Measurements from ENCODE around the gene DUSP28.

DNA sequence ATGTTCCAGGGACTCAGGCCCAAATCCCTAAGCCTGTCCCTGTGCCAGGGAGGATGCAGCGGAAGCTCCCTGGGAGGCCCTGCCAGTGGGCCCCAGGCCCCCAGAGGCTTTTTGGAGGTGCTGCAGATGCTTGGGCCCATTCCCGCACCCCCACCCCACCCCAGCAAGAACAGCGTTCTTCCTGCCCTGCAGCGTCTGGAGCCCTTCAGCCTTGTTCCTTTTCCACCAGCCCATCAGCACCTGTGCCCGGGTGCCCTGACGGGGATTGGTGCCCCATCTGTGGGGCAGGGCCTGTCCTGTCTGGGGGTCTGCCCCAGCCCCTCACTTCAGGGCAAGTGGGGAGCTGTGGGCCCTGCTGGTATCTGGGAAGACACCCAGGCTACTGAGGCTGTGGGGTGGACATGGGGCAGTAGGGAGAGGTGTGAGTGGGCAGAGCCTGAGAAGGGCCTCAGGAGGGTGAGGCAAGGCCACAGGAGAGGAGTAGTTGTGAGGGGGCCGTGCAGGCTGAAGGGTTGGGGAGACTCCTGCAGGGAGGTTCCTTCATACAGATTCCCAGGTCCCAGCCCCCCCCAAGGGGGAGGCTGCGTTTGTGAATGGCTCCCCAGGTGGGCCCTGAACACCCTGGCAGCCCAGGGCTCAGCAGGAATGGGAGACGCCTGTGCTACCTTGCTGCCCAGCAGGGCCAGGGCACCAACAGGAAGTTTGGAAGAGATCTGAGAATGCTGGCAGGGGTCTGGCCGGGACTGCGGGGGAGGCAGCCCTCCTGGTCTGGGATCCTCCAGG, 10.6 kb downstream of the DUSP28 start:
- TF ChIP-seq ZFP3 (CRISPR knock-in tag; IDR thresholded peaks at IDR 0.05) (no peak), ISL1 (CRISPR knock-in tag; IDR thresholded peaks at IDR 0.05) (no peak), CREB5 (CRISPR knock-in tag; IDR thresholded peaks at IDR 0.05; ENCODE audit: low read depth) (no peak), SNAI2 (CRISPR knock-in tag; IDR thresholded peaks at IDR 0.05) (no peak), ARNTL (CRISPR knock-in tag; IDR thresholded peaks at IDR 0.05; ENCODE audit: borderline replicate concordance, low read depth) (no peak)
- TF ChIP-seq, protein P1, sequence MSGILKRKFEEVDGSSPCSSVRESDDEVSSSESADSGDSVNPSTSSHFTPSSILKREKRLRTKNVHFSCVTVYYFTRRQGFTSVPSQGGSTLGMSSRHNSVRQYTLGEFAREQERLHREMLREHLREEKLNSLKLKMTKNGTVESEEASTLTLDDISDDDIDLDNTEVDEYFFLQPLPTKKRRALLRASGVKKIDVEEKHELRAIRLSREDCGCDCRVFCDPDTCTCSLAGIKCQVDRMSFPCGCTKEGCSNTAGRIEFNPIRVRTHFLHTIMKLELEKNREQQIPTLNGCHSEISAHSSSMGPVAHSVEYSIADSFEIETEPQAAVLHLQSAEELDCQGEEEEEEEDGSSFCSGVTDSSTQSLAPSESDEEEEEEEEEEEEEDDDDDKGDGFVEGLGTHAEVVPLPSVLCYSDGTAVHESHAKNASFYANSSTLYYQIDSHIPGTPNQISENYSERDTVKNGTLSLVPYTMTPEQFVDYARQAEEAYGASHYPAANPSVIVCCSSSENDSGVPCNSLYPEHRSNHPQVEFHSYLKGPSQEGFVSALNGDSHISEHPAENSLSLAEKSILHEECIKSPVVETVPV (CRISPR knock-in tag; IDR thresholded peaks at IDR 0.05): no peak
